ENCODE measurements around the gene PCIF1. TPM values are rescaled to one million over a fixed set of nuclear protein-coding genes. Genes with fewer than 3 reads are reported as not detected.

Gene PCIF1
- total RNA-seq, 1 experiment from 2014 or later: 26.8 TPM

GRCh38 chr20:45902199-45902701 lies 32.2 kb upstream of the PCIF1 start:
- H2BK20ac ChIP-seq (ENCODE audit: low read depth, low read length, poor library complexity, severe bottlenecking): no peak overlapping the region
- no peak overlapping the region for H2AFZ ChIP-seq (ENCODE audit: low read length)
- no peak overlapping the region for H3K14ac ChIP-seq (ENCODE audit: insufficient read depth, low read length)
- H3K9ac ChIP-seq (ENCODE audit: extremely low read depth, insufficient read length, low read length): no peak overlapping the region
- no peak overlapping the region for H3K4me2 ChIP-seq (ENCODE audit: insufficient read depth, insufficient read length, low read length)
- no peak overlapping the region for H2BK5ac ChIP-seq (ENCODE audit: insufficient read length, low read length)
- H3T11ph ChIP-seq (ENCODE audit: low read length): no peak overlapping the region
- Mint-ChIP-seq H3K9me3 (no peaks in the 10 kb centered on the region), H3K4me1 (peaks cover 6 to 7% of the 10 kb centered on the region in 2 experiments), H3K4me3 (no peak overlapping the region), H3K27ac (no peak overlapping the region), H3K36me3 (ENCODE audit: insufficient read depth in 1 of 3, low read depth in 3 of 3) (peaks cover 43 to 63% (median 62%) of the 10 kb centered on the region in 3 experiments; a peak in 6 of 7 replicates), H3K27me3 (ENCODE audit: low read depth) (no peaks in the 10 kb centered on the region; the same call in 1 of the 2 replicates)
- no peak overlapping the region for H2AK5ac ChIP-seq (ENCODE audit: insufficient read length, low read length)
- no peak overlapping the region for H4K8ac ChIP-seq (replicated peaks; ENCODE audit: insufficient read length, low read depth, low read length)
- WGBS (ENCODE audit: extremely low coverage, insufficient read length, low lambda C conversion rate): no CpG with 5 or more reads among the region's 14 CpGs
- no peaks in the 10 kb centered on the region for H3K23me2 ChIP-seq (ENCODE audit: insufficient read length, low read depth, low read length, poor library complexity, severe bottlenecking)
- no peaks in the 10 kb centered on the region for H3K4me1 ChIP-seq (ENCODE audit: insufficient read depth, low read length)
- no peaks in the 10 kb centered on the region for H3K79me1 ChIP-seq (ENCODE audit: insufficient read depth, low read depth, low read length, poor library complexity, severe bottlenecking)
- no peaks in the 10 kb centered on the region for H3K27me3 ChIP-seq (ENCODE audit: insufficient read depth, low read length)
- H3K79me2 ChIP-seq (ENCODE audit: insufficient read depth, low read length): no peaks in the 10 kb centered on the region
- H2BK15ac ChIP-seq (ENCODE audit: low read depth, low read length): no peak overlapping the region
- H4K5ac ChIP-seq (ENCODE audit: insufficient read length, low read depth, low read length): no peak overlapping the region
- H3K9me3 ChIP-seq (ENCODE audit: control insufficient read depth, low read depth, low read length): no peaks in the 10 kb centered on the region
- no peak for DNase-seq
- H3K23ac ChIP-seq (ENCODE audit: insufficient read length, low read depth, low read length): no peak overlapping the region
- no peak overlapping the region for H3K4ac ChIP-seq (ENCODE audit: low read depth, low read length)
- H2BK12ac ChIP-seq (ENCODE audit: insufficient read length, low read depth, low read length): no peak overlapping the region
- no peak overlapping the region for H2BK120ac ChIP-seq (ENCODE audit: low read depth, low read length, poor library complexity, severe bottlenecking)
- H3K18ac ChIP-seq (ENCODE audit: insufficient read length, low read depth, low read length): no peak overlapping the region
- no peak overlapping the region for H3K27ac ChIP-seq (ENCODE audit: insufficient read length, low read depth, low read length)
- no peak overlapping the region for H4K91ac ChIP-seq (ENCODE audit: insufficient read length, low read depth, low read length)
- H3K56ac ChIP-seq (ENCODE audit: insufficient read length, low read depth, low read length): no peak overlapping the region
- H4K20me1 ChIP-seq (ENCODE audit: control insufficient read depth, insufficient read depth, insufficient read length): no peaks in the 10 kb centered on the region
- TF ChIP-seq, protein P1, sequence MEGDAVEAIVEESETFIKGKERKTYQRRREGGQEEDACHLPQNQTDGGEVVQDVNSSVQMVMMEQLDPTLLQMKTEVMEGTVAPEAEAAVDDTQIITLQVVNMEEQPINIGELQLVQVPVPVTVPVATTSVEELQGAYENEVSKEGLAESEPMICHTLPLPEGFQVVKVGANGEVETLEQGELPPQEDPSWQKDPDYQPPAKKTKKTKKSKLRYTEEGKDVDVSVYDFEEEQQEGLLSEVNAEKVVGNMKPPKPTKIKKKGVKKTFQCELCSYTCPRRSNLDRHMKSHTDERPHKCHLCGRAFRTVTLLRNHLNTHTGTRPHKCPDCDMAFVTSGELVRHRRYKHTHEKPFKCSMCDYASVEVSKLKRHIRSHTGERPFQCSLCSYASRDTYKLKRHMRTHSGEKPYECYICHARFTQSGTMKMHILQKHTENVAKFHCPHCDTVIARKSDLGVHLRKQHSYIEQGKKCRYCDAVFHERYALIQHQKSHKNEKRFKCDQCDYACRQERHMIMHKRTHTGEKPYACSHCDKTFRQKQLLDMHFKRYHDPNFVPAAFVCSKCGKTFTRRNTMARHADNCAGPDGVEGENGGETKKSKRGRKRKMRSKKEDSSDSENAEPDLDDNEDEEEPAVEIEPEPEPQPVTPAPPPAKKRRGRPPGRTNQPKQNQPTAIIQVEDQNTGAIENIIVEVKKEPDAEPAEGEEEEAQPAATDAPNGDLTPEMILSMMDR (conservative IDR thresholded peaks at IDR 0.05): no peak
